ENCODE measurements around the gene FADS6. TPM values are rescaled to one million over a fixed set of nuclear protein-coding genes. Genes with fewer than 3 reads are reported as not detected.

Gene FADS6
- total RNA-seq, 1 experiment from 2014 or later, result 1.2 TPM

GRCh38 chr17:74850914-74851313 is 42.5 kb downstream of the FADS6 start:
- Histone ChIP-seq H3K4me1 (ENCODE audit: insufficient read depth, low read length) (no peaks in the 10 kb centered on the region), H4K20me1 (ENCODE audit: control insufficient read depth, insufficient read depth, insufficient read length) (no peaks in the 10 kb centered on the region), H3K27me3 (ENCODE audit: insufficient read depth, low read length) (peaks cover 31% of the 10 kb centered on the region), H2AK5ac (ENCODE audit: insufficient read length, low read length) (no peak overlapping the region), H3T11ph (ENCODE audit: low read length) (no peak overlapping the region), H2BK12ac (ENCODE audit: insufficient read length, low read depth, low read length) (no peak overlapping the region), H3K4ac (ENCODE audit: low read depth, low read length) (no peak overlapping the region), H3K9ac (ENCODE audit: extremely low read depth, insufficient read length, low read length) (no peak overlapping the region), H2BK5ac (ENCODE audit: insufficient read length, low read length) (no peak overlapping the region), H3K23ac (ENCODE audit: insufficient read length, low read depth, low read length) (no peak overlapping the region), H2BK15ac (ENCODE audit: low read depth, low read length) (no peak overlapping the region), H4K5ac (ENCODE audit: insufficient read length, low read depth, low read length) (no peak overlapping the region), H4K8ac (replicated peaks; ENCODE audit: insufficient read length, low read depth, low read length) (no peak overlapping the region), H3K23me2 (ENCODE audit: insufficient read length, low read depth, low read length, poor library complexity, severe bottlenecking) (peaks cover 9% of the 10 kb centered on the region), H4K91ac (ENCODE audit: insufficient read length, low read depth, low read length) (no peak overlapping the region), H3K79me2 (ENCODE audit: insufficient read depth, low read length) (no peaks in the 10 kb centered on the region), H3K14ac (ENCODE audit: insufficient read depth, low read length) (no peak overlapping the region), H2BK20ac (ENCODE audit: low read depth, low read length, poor library complexity, severe bottlenecking) (no peak overlapping the region), H3K9me3 (ENCODE audit: control insufficient read depth, low read depth, low read length) (no peaks in the 10 kb centered on the region), H3K79me1 (ENCODE audit: insufficient read depth, low read depth, low read length, poor library complexity, severe bottlenecking) (no peaks in the 10 kb centered on the region), H2AFZ (ENCODE audit: low read length) (no peak overlapping the region), H3K18ac (ENCODE audit: insufficient read length, low read depth, low read length) (no peak overlapping the region), H3K27ac (ENCODE audit: insufficient read length, low read depth, low read length) (no peak overlapping the region), H3K4me2 (ENCODE audit: insufficient read depth, insufficient read length, low read length) (no peak overlapping the region), H2BK120ac (ENCODE audit: low read depth, low read length, poor library complexity, severe bottlenecking) (no peak overlapping the region), H3K56ac (ENCODE audit: insufficient read length, low read depth, low read length) (no peak overlapping the region)
- DNase-seq, result no peak
- H3K4me3 Mint-ChIP-seq, result no peak overlapping the region; a peak in 1 of 5 replicates
- H3K36me3 Mint-ChIP-seq (ENCODE audit: insufficient read depth in 1 of 3, low read depth in 3 of 3), result no peaks in the 10 kb centered on the region
- no peak for TF ChIP-seq CTCF (conservative IDR thresholded peaks at IDR 0.05)
- no peaks in the 10 kb centered on the region for H3K9me3 Mint-ChIP-seq
- H3K27me3 Mint-ChIP-seq (ENCODE audit: low read depth), result peaks cover 93% of the 10 kb centered on the region
- WGBS (ENCODE audit: extremely low coverage, insufficient read length, low lambda C conversion rate), result no CpG with 5 or more reads among the region's 3 CpGs
- H3K27ac Mint-ChIP-seq, result no peak overlapping the region
- peaks cover 8 to 11% of the 10 kb centered on the region in 2 experiments for H3K4me1 Mint-ChIP-seq
